ENCODE data around the gene TMEM218.

TMEM218 gene

DNA sequence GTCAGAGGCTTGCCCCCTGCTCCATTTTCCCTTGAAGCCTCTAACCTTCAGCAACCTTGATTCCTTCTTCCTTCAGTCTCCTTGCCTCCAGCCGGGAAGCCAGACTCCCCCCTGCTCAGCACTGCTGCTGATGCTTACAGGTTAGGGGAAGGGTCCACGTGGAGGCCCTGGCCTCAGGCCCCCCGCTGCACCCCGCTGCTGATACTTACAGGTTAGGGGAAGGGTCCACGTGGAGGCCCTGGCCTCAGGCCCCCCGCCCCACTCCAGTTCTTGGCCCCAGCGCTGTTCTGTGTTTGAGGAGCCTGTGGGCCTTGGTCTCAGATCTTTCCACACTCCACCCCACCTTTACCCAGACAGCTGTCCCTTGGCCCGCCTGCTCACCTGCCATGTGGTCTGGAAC, 27.5 kb upstream of the TMEM218 start:
- no peak for DNase-seq (ENCODE audit: extremely low read depth, insufficient read length)
- TF ChIP-seq CTCF (IDR thresholded peaks at IDR 0.05; ENCODE audit: insufficient read depth, low read length, poor library complexity, severe bottlenecking): no peak
- no peaks in the 10 kb centered on the region for H3K36me3 ChIP-seq (ENCODE audit: control insufficient read depth, insufficient read depth, low read length)
- no peak overlapping the region for H3K4me3 ChIP-seq (replicated peaks; ENCODE audit: low read depth, low read length)
- H3K27me3 ChIP-seq (replicated peaks; ENCODE audit: control insufficient read depth, insufficient read depth, low read length): no peaks in the 10 kb centered on the region; the same call in 1 of the 2 replicates

DNA sequence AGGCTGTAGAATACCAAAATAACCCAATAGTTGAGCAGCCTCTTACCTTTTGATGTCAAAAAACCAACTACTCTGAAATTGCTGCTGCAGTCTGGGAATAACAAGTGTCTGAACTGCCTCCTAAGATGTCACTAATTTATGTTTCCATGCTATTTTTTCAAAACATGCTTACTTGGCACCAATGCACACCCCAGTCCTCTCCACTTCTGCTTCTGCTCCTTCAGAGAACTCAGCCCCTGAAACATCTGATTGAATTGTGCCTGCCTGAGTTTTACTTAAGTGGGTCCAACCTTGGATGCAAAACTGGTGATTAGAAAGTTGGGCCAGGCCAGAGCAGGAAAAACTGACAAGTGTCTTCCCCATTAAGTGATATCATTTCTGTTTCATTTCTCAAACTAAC, 24.6 kb upstream of the TMEM218 start:
- no peak for TF ChIP-seq CTCF (IDR thresholded peaks at IDR 0.05; ENCODE audit: insufficient read depth, low read length, poor library complexity, severe bottlenecking)
- Histone ChIP-seq H3K4me3 (replicated peaks; ENCODE audit: low read depth, low read length) (no peak overlapping the region), H3K36me3 (ENCODE audit: control insufficient read depth, insufficient read depth, low read length) (no peaks in the 10 kb centered on the region), H3K27me3 (replicated peaks; ENCODE audit: control insufficient read depth, insufficient read depth, low read length) (no peaks in the 10 kb centered on the region; the same call in 1 of the 2 replicates)
- no peak for DNase-seq (ENCODE audit: extremely low read depth, insufficient read length)

GRCh38 chr11:125132596-125132995, 21.2 kb upstream of the TMEM218 start:
- no peaks in the 10 kb centered on the region for H3K27me3 ChIP-seq (replicated peaks; ENCODE audit: control insufficient read depth, insufficient read depth, low read length)
- DNase-seq (ENCODE audit: extremely low read depth, insufficient read length): no peak
- no peak overlapping the region for H3K4me3 ChIP-seq (replicated peaks; ENCODE audit: low read depth, low read length)
- TF ChIP-seq CTCF (IDR thresholded peaks at IDR 0.05; ENCODE audit: insufficient read depth, low read length, poor library complexity, severe bottlenecking): no peak
- H3K36me3 ChIP-seq (ENCODE audit: control insufficient read depth, insufficient read depth, low read length): no peaks in the 10 kb centered on the region

- no peak for DNase-seq (ENCODE audit: extremely low read depth, insufficient read length)
- no peaks in the 10 kb centered on the region for H3K36me3 ChIP-seq (ENCODE audit: control insufficient read depth, insufficient read depth, low read length)
- H3K4me3 ChIP-seq (replicated peaks; ENCODE audit: low read depth, low read length): no peak overlapping the region
- TF ChIP-seq CTCF (IDR thresholded peaks at IDR 0.05; ENCODE audit: insufficient read depth, low read length, poor library complexity, severe bottlenecking): no peak
- no peaks in the 10 kb centered on the region for H3K27me3 ChIP-seq (replicated peaks; ENCODE audit: control insufficient read depth, insufficient read depth, low read length)
Measured at GRCh38 chr11:125132071-125132470, 20.6 kb upstream of the TMEM218 start.

GRCh38 chr11:125129316-125129993, 18.0 kb upstream of the TMEM218 start:
- TF ChIP-seq CTCF (IDR thresholded peaks at IDR 0.05; ENCODE audit: insufficient read depth, low read length, poor library complexity, severe bottlenecking): no peak

DNA sequence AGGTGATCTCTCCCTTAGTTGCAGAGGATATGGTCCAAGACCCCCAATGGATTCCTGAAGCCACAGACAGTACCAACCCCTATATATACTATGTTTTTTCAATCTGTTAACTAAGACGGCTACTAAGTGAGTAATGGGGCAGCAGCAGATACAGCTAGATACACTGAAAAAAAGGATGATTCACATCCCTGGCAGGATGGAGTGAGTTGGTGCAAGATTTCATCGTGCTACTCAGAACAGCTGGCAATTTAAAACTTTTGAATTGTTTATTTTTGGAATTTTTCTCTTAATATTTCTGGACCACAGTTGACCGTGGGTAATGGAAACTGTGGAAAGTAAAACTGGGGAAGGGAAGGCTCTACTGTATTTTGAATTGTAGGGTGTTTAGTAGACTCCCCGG, 17.0 kb upstream of the TMEM218 start:
- DNase-seq (ENCODE audit: extremely low read depth, insufficient read length): no peak
- Histone ChIP-seq H3K4me3 (replicated peaks; ENCODE audit: low read depth, low read length) (no peak overlapping the region), H3K36me3 (ENCODE audit: control insufficient read depth, insufficient read depth, low read length) (no peaks in the 10 kb centered on the region), H3K27me3 (replicated peaks; ENCODE audit: control insufficient read depth, insufficient read depth, low read length) (no peaks in the 10 kb centered on the region; the same call in 1 of the 2 replicates)
- no peak for TF ChIP-seq CTCF (IDR thresholded peaks at IDR 0.05; ENCODE audit: insufficient read depth, low read length, poor library complexity, severe bottlenecking)

More at GRCh38 chr11:125129316-125129993, 18.0 kb upstream of the TMEM218 start:
- Histone ChIP-seq H3K27me3 (replicated peaks; ENCODE audit: control insufficient read depth, insufficient read depth, low read length) (no peaks in the 10 kb centered on the region; the same call in 1 of the 2 replicates), H3K36me3 (ENCODE audit: control insufficient read depth, insufficient read depth, low read length) (no peaks in the 10 kb centered on the region), H3K4me3 (replicated peaks; ENCODE audit: low read depth, low read length) (no peak overlapping the region)
- DNase-seq (ENCODE audit: extremely low read depth, insufficient read length): no peak

Data from GM06990 (cell line).